Immature natural killer cell (primary cell): Measurements from ENCODE around the gene BICD1. TPM values are rescaled to one million over a fixed set of nuclear protein-coding genes. Genes with fewer than 3 reads are reported as not detected.
A peak's percentile ranks its signal among the peaks of the same experiment; 100 is the strongest.

ENCODE experiments used
- DNase-seq, 3 donors: peaks; one replicate each; pipeline ENCODE4 v3.0.0; 2022; ENCODE audit warnings: mixed read lengths in 1 of 3
- H3K27ac Mint-ChIP-seq, 6 donors: one replicate each; pipeline ENCODE4 v1.8.0; 2020; ENCODE audit warnings: mixed read lengths in 6 of 6, mild to moderate bottlenecking in 5 of 6, inconsistent platforms in 4 of 6, moderate library complexity in 3 of 6
- H3K27me3 Mint-ChIP-seq, 3 donors: one replicate each; pipeline ENCODE4 v1.8.0; 2020 to 2021; ENCODE audit warnings: low read depth in 3 of 3, mild to moderate bottlenecking in 3 of 3, mixed read lengths in 3 of 3, moderate library complexity in 3 of 3, inconsistent platforms in 1 of 3
- H3K36me3 Mint-ChIP-seq, 3 donors: one replicate each; pipeline ENCODE4 v1.8.0; 2020; ENCODE audit warnings: mixed read lengths in 3 of 3, inconsistent platforms in 2 of 3, mild to moderate bottlenecking in 2 of 3
- H3K4me1 Mint-ChIP-seq, 2 donors: one replicate each; pipeline ENCODE4 v1.8.0; 2020; ENCODE audit warnings: inconsistent platforms in 2 of 2, mild to moderate bottlenecking in 2 of 2, mixed read lengths in 2 of 2, moderate library complexity in 1 of 2
- H3K4me3 Mint-ChIP-seq, 5 donors: one replicate each; pipeline ENCODE4 v1.8.0; 2020; ENCODE audit warnings: mild to moderate bottlenecking in 5 of 5, mixed read lengths in 5 of 5, inconsistent platforms in 3 of 5, moderate library complexity in 3 of 5
- H3K9me3 Mint-ChIP-seq, 6 donors: one replicate each; pipeline ENCODE4 v1.8.0; 2020; ENCODE audit warnings: mild to moderate bottlenecking in 6 of 6, mixed read lengths in 6 of 6, inconsistent platforms in 4 of 6, moderate library complexity in 3 of 6
- polyA plus RNA-seq, 3 donors: library from polyadenylated mRNA; unstranded; fragments of 300-500 nt; fragmentation: Illumina TruSeq; gene quantifications; one replicate each; pipeline ENCODE4 v1.2.3, GENCODE V29; 2021

Gene BICD1
- polyA plus RNA-seq, 3 donors from 2014 or later: 1.0 to 9.1 (median 4.0) TPM

GRCh38 chr12:32108787-32109186 lies 2.1 kb downstream of the BICD1 start:
- H3K27ac Mint-ChIP-seq: peak overlapping the region in 2 of 6 donors; percentile 51 to 81
- DNase-seq: no peak

GRCh38 chr12:32110417-32110816 lies 3.8 kb downstream of the BICD1 start:
- H3K27ac Mint-ChIP-seq: no peak overlapping the region
- peaks cover 0 to 5% (median 2%) of the 10 kb centered on the region in 3 donors for H3K27me3 Mint-ChIP-seq
- H3K4me3 Mint-ChIP-seq: no peak overlapping the region
- DNase-seq: no peak
- H3K9me3 Mint-ChIP-seq: no peaks in the 10 kb centered on the region
- H3K4me1 Mint-ChIP-seq: peaks cover 30 to 36% of the 10 kb centered on the region in 2 donors
- peaks cover 0 to 5% (median 4%) of the 10 kb centered on the region in 3 donors for H3K36me3 Mint-ChIP-seq

More at GRCh38 chr12:32108787-32109186, 2.1 kb downstream of the BICD1 start:
- peaks cover 27 to 32% of the 10 kb centered on the region in 2 donors for H3K4me1 Mint-ChIP-seq
- H3K27me3 Mint-ChIP-seq: peaks cover 0 to 5% (median 2%) of the 10 kb centered on the region in 3 donors
- no peaks in the 10 kb centered on the region for H3K9me3 Mint-ChIP-seq
- H3K36me3 Mint-ChIP-seq: peaks cover 0 to 5% (median 4%) of the 10 kb centered on the region in 3 donors
- H3K4me3 Mint-ChIP-seq: peak overlapping the region; percentile 42 to 82 (median 54)

GRCh38 chr12:32110942-32111341 lies 4.3 kb downstream of the BICD1 start:
- DNase-seq: no peak
- H3K27me3 Mint-ChIP-seq: peaks cover 0 to 2% (median 2%) of the 10 kb centered on the region in 3 donors
- H3K4me3 Mint-ChIP-seq: no peak overlapping the region
- H3K36me3 Mint-ChIP-seq: peaks cover 0 to 5% (median 4%) of the 10 kb centered on the region in 3 donors
- H3K9me3 Mint-ChIP-seq: no peaks in the 10 kb centered on the region
- no peak overlapping the region for H3K27ac Mint-ChIP-seq
- peaks cover 31 to 37% of the 10 kb centered on the region in 2 donors for H3K4me1 Mint-ChIP-seq

- no peak overlapping the region for H3K4me3 Mint-ChIP-seq
- H3K27ac Mint-ChIP-seq: no peak overlapping the region
- H3K36me3 Mint-ChIP-seq: peaks cover 0 to 10% (median 8%) of the 10 kb centered on the region in 3 donors
- H3K27me3 Mint-ChIP-seq: no peaks in the 10 kb centered on the region
- no peak for DNase-seq
- peaks cover 12 to 20% of the 10 kb centered on the region in 2 donors for H3K4me1 Mint-ChIP-seq
- no peaks in the 10 kb centered on the region for H3K9me3 Mint-ChIP-seq
Measured at GRCh38 chr12:32115404-32116104, 8.9 kb downstream of the BICD1 start.

- Mint-ChIP-seq H3K27ac (no peak overlapping the region), H3K4me1 (peaks cover 12 to 21% of the 10 kb centered on the region in 2 donors), H3K9me3 (no peaks in the 10 kb centered on the region), H3K27me3 (no peaks in the 10 kb centered on the region), H3K36me3 (peaks cover 0 to 10% (median 8%) of the 10 kb centered on the region in 3 donors), H3K4me3 (no peak overlapping the region)
- DNase-seq: no peak
Measured at GRCh38 chr12:32116897-32117296, 10.2 kb downstream of the BICD1 start.

GRCh38 chr12:32117316-32117715 lies 10.7 kb downstream of the BICD1 start:
- no peaks in the 10 kb centered on the region for H3K27me3 Mint-ChIP-seq
- no peak overlapping the region for H3K27ac Mint-ChIP-seq
- no peak overlapping the region for H3K4me3 Mint-ChIP-seq
- H3K4me1 Mint-ChIP-seq: peaks cover 12 to 21% of the 10 kb centered on the region in 2 donors
- DNase-seq: no peak
- H3K9me3 Mint-ChIP-seq: no peaks in the 10 kb centered on the region
- peaks cover 0 to 7% (median 5%) of the 10 kb centered on the region in 3 donors for H3K36me3 Mint-ChIP-seq

GRCh38 chr12:32118806-32119205 lies 12.2 kb downstream of the BICD1 start:
- Mint-ChIP-seq H3K9me3 (no peaks in the 10 kb centered on the region), H3K4me3 (no peak overlapping the region), H3K27me3 (no peaks in the 10 kb centered on the region), H3K36me3 (peaks cover 0 to 11% (median 4%) of the 10 kb centered on the region in 3 donors), H3K27ac (no peak overlapping the region), H3K4me1 (peaks cover 12 to 21% of the 10 kb centered on the region in 2 donors)
- DNase-seq: no peak

GRCh38 chr12:32120419-32120818 lies 13.8 kb downstream of the BICD1 start:
- peaks cover 0 to 11% (median 4%) of the 10 kb centered on the region in 3 donors for H3K36me3 Mint-ChIP-seq
- DNase-seq: no peak
- peaks cover 0 to 1% (median 0%) of the 10 kb centered on the region in 6 donors for H3K9me3 Mint-ChIP-seq
- H3K27me3 Mint-ChIP-seq: no peaks in the 10 kb centered on the region
- H3K27ac Mint-ChIP-seq: no peak overlapping the region
- no peak overlapping the region for H3K4me3 Mint-ChIP-seq
- H3K4me1 Mint-ChIP-seq: peaks cover 9 to 17% of the 10 kb centered on the region in 2 donors

- no peaks in the 10 kb centered on the region for H3K27me3 Mint-ChIP-seq
- no peak overlapping the region for H3K27ac Mint-ChIP-seq
- no peak overlapping the region for H3K4me3 Mint-ChIP-seq
- DNase-seq: no peak
- H3K36me3 Mint-ChIP-seq: peaks cover 0 to 11% (median 0%) of the 10 kb centered on the region in 3 donors
- H3K4me1 Mint-ChIP-seq: peaks cover 6 to 16% of the 10 kb centered on the region in 2 donors
- peaks cover 0 to 1% (median 0%) of the 10 kb centered on the region in 6 donors for H3K9me3 Mint-ChIP-seq
Measured at GRCh38 chr12:32124637-32125036, 18.0 kb downstream of the BICD1 start.

- H3K27me3 Mint-ChIP-seq: peaks cover 0 to 2% (median 0%) of the 10 kb centered on the region in 3 donors
- H3K27ac Mint-ChIP-seq: no peak overlapping the region
- peaks cover 6 to 10% of the 10 kb centered on the region in 2 donors for H3K4me1 Mint-ChIP-seq
- H3K36me3 Mint-ChIP-seq: peaks cover 0 to 7% (median 0%) of the 10 kb centered on the region in 3 donors
- no peak for DNase-seq
- H3K9me3 Mint-ChIP-seq: peaks cover 0 to 1% (median 0%) of the 10 kb centered on the region in 6 donors
- no peak overlapping the region for H3K4me3 Mint-ChIP-seq
Measured at GRCh38 chr12:32125455-32126084, 18.9 kb downstream of the BICD1 start.

GRCh38 chr12:32126720-32127119 lies 20.1 kb downstream of the BICD1 start:
- H3K27me3 Mint-ChIP-seq: peaks cover 0 to 2% (median 1%) of the 10 kb centered on the region in 3 donors

GRCh38 chr12:32131666-32132065 lies 25.0 kb downstream of the BICD1 start:
- DNase-seq: no peak
- H3K36me3 Mint-ChIP-seq: no peaks in the 10 kb centered on the region
- H3K27me3 Mint-ChIP-seq: peaks cover 0 to 2% (median 1%) of the 10 kb centered on the region in 3 donors
- peak overlapping the region in 3 of 6 donors; percentile 62 for H3K27ac Mint-ChIP-seq
- H3K9me3 Mint-ChIP-seq: no peaks in the 10 kb centered on the region
- H3K4me3 Mint-ChIP-seq: no peak overlapping the region
- H3K4me1 Mint-ChIP-seq: peaks cover 22 to 28% of the 10 kb centered on the region in 2 donors

More at GRCh38 chr12:32126720-32127119, 20.1 kb downstream of the BICD1 start:
- no peak overlapping the region for H3K27ac Mint-ChIP-seq
- H3K4me1 Mint-ChIP-seq: peaks cover 6 to 10% of the 10 kb centered on the region in 2 donors
- H3K36me3 Mint-ChIP-seq: peaks cover 0 to 7% (median 0%) of the 10 kb centered on the region in 3 donors
- DNase-seq: no peak
- H3K9me3 Mint-ChIP-seq: peaks cover 0 to 1% (median 0%) of the 10 kb centered on the region in 6 donors
- no peak overlapping the region for H3K4me3 Mint-ChIP-seq

GRCh38 chr12:32134101-32134888 lies 27.6 kb downstream of the BICD1 start:
- Mint-ChIP-seq H3K4me1 (peaks cover 21 to 25% of the 10 kb centered on the region in 2 donors), H3K4me3 (peak overlapping the region; percentile 31 to 54 (median 40)), H3K9me3 (no peaks in the 10 kb centered on the region), H3K27ac (peak overlapping the region; percentile 0 to 73 (median 30)), H3K27me3 (peaks cover 0 to 2% (median 1%) of the 10 kb centered on the region in 3 donors), H3K36me3 (no peaks in the 10 kb centered on the region)
- peak; percentile 13 to 49 (median 38) for DNase-seq
